ENCODE data around the gene MYLK2.
"Not testable (repeated sequence)": the region's sequence is repeated elsewhere in the genome, so short reads cannot be mapped to it uniquely, and the experiment has no call there.

Gene MYLK2
- 0 to 0.09 reads per million in 2 donors for total RNA-seq

DNA sequence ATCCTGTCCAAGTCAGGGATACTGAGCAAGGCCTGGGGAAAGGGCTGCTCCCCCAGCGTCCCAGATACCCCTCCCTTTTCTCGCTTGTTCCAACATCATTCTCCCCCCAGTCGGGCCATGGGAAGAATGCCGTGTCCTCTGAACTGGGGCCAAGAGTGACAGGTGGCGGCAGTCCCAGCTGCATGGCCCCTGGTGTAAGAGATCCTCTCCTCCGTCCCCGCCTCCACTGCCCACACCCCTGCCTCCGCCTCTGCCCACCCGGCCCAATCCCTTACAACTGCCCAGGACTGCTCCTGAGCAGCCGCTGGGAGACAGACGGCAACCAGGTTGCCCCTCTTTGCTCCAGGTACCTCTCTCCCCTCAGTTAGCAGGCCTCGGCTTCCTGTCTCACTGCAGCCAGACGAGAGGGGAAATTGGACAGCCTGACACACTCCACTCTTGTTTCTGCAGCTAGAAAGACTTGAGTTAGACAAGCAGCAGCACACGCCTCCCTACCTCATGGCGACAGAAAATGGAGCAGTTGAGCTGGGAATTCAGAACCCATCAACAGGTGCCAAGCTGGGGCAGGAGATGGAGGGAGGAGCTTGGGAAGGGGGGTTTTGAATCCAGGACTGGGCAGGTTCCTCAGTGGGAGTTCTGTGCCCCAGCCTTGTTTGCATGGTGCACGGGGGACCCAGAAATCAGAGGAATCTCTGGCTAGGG, at the start of gene MYLK2:
Gene MYLK2 (plus strand): TSS at position 274 of the 702 bp plus-strand sequence. CDS start 225 bp downstream, at position 499.
- DNase-seq, result no peak

DNA sequence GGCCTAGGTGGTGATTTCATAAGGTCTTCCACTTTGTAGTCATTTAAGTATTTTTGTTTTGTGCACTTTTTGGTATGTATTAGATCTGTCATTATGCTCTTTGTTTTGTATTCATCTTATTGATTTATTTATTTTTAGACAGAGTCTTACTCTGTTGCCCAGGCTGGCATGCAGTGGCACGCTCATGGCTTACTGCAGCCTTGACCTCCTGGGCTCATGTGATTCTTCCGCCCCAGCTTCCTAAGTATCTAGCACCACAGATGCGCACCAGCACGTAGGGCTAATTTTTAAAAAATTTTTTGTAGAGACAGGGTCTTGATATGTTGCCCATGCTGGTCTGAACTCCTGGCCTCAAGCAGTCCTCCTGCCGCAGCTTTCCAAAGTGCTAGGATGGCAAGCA, 49.5 kb upstream of the MYLK2 start:
- DNase-seq, result no peak

GRCh38 chr20:31770243-31770642, 48.9 kb upstream of the MYLK2 start:
- no peak for DNase-seq

- DNase-seq, result no peak
Measured at GRCh38 chr20:31774408-31774807, 44.7 kb upstream of the MYLK2 start.

GRCh38 chr20:31780839-31781238, 38.3 kb upstream of the MYLK2 start:
- no peak for DNase-seq

- no peak for DNase-seq
Measured at GRCh38 chr20:31781945-31782344, 37.2 kb upstream of the MYLK2 start.

GRCh38 chr20:31784354-31785044, 34.7 kb upstream of the MYLK2 start:
- no peak for DNase-seq

DNA sequence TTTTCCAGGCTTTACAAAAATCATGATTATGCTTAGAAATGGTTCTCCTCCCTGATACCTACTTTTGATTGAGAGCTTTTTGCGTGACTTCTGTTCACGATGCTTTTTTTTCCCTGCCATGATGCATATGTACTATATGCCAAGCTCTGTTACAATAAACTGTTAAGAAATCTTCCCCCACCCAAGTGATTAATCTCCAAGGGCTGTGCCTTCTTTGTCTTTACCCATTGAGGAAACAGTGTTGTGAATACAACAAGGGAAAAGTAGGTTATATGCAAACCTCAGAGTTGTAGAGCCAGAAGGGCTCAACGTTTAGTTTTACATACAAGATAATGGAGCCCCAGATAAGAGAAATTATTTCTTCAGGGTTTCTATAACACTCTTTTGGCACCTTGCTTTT, 34.1 kb upstream of the MYLK2 start:
- DNase-seq, result no peak

GRCh38 chr20:31788578-31788977, 30.6 kb upstream of the MYLK2 start:
- no peak for DNase-seq

GRCh38 chr20:31790401-31790800, 28.8 kb upstream of the MYLK2 start:
- no peak for DNase-seq

- DNase-seq, result no peak
Measured at GRCh38 chr20:31797364-31797763, 21.8 kb upstream of the MYLK2 start.

GRCh38 chr20:31801508-31801907, 17.6 kb upstream of the MYLK2 start:
- DNase-seq, result no peak

DNA sequence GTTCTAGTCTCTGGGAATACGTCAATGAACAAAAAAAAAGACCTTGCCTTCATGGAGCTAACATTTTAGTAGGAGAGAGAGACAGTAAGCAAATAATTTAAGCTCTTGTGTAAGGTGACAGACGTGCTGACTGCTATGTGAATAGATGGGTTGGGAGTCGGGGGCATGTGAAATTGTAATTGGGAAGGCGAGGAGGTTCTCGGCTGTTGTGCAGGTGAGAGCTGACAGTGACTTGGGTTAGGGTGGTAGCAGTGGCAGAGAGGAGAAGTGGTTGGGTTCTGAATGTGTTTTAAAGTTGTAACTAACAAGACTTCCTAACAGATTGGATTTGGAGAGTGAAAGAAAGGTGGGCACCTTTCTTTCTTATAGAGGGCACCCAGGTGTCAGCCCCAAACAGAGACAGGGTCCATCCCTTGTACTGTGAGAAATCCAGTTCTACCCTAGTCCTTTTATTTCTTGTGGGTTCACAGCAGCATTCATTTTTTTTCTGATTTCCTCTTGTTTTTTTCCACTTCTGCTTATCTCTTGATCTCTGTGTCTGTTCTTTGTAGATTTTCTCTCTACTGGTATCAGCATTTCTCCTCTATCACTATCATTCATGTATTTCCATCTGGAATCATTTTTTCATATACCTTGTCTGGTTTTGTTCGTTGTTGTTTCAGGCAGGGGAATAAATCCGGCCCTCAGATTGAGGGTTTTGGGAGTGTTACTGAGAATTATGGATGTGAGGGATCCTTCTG, 15.4 kb upstream of the MYLK2 start:
- no peak for DNase-seq

- DNase-seq, result no peak
Measured at GRCh38 chr20:31806564-31807355, 12.4 kb upstream of the MYLK2 start.

- DNase-seq, result no peak
Measured at GRCh38 chr20:31808481-31808880, 10.7 kb upstream of the MYLK2 start.

DNA sequence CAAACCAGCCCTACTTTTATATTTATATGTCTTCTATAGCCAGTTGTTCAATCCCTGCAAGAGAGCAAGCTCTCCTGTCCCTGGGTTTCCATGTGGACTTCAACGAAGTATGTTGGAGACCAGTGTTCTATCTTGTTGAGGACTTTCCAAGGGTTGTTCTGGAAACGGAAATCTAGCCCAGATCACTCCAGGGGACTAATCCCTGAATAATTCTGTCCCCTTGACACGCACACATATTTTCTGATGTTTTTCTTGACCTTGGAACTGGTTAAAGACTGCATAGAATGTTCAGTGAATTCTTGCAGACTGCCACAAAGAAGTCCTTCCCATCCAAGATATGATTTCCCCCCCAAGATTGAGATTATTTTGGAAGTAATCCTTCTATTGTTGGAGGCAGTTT, 9.5 kb upstream of the MYLK2 start:
- DNase-seq, result no peak

GRCh38 chr20:31811198-31811597, 8.0 kb upstream of the MYLK2 start:
- no peak for DNase-seq

- DNase-seq, result no peak
Measured at GRCh38 chr20:31811796-31812728, 7.1 kb upstream of the MYLK2 start.

- DNase-seq, result no peak
Measured at GRCh38 chr20:31813611-31814010, 5.5 kb upstream of the MYLK2 start.

DNA sequence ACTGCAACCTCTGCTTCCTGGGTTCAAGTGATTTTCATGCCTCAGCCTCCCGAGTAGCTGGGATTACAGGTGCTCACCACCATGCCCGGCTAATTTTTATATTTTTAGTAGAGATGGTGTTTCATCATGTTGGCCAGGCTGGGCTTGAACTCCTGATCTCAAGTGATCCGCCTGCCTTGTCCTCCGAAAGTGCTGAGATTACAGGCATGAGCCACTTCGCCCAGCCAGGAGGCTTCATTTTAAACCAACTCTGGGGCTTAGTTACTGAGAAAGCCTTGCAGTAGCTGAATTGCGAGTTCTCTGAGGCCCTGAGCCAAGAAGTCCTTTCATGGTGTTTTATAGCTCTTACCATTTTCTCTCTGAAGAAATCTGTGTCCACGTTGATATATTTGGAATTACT, 5.0 kb upstream of the MYLK2 start:
- not testable (repeated sequence) for DNase-seq

- no peak for DNase-seq
Measured at GRCh38 chr20:31815408-31816188, 3.6 kb upstream of the MYLK2 start.
